Left lung (tissue), 10 donors: Measurements from ENCODE around the gene C14orf132. TPM values are rescaled to one million over a fixed set of nuclear protein-coding genes. Genes with fewer than 3 reads are reported as not detected.

Experiments
- ATAC-seq: fragments of 200-7000 bp; cut with Tn5 transposase; one replicate; pipeline ENCODE4 v1.9.1; 2020; ENCODE audit warnings: moderate library complexity
- DNase-seq, 4 donors: peaks; one replicate each; pipeline ENCODE4 v3.0.0-alpha.2; 2013 to 2020
- H3K27ac ChIP-seq, 2 donors: fragments of 200-600 bp; sonication (generic) in 1 of 2; one replicate each; pipeline versions ENCODE4 v1.5.0 to v1.8.0; 2020 to 2021
- H3K27me3 ChIP-seq, 2 donors: fragments of 200-600 bp; sonication (generic) in 1 of 2; one replicate each; pipeline versions ENCODE4 v1.5.0 to v1.8.0; 2020 to 2021
- H3K36me3 ChIP-seq, 2 donors: fragments of 200-600 bp; sonication (generic) in 1 of 2; one replicate each; pipeline versions ENCODE4 v1.5.0 to v1.8.0; 2020 to 2021
- H3K4me1 ChIP-seq, 2 donors: fragments of 200-600 bp; one replicate each; pipeline ENCODE4 v1.8.0; 2021
- H3K4me3 ChIP-seq, 2 donors: fragments of 200-600 bp; sonication (generic) in 1 of 2; one replicate each; pipeline versions ENCODE4 v1.5.0 to v1.8.0; 2020 to 2021; ENCODE audit warnings: mild to moderate bottlenecking in 1 of 2
- H3K9me3 ChIP-seq, 2 donors: fragments of 200-600 bp; sonication (generic) in 1 of 2; one replicate each; pipeline versions ENCODE4 v1.5.0 to v1.8.0; 2020 to 2021
- intact Hi-C, 2 donors: fragments of 100-400 bp; cut with DNase I; formaldehyde crosslinking; loops; one replicate each; pipeline versions ENCODE4 v1.11.2 to v1.14.2; 2022
- polyA plus RNA-seq, 6 donors: library from polyadenylated mRNA; unstranded; fragments of 120-200 nt; gene quantifications; one replicate each; pipeline ENCODE4 v1.2.1, GENCODE V29; 2013; ENCODE audit not compliant: insufficient read length in 6 of 6
- total RNA-seq, 2 donors: library from RNA; stranded (reverse); fragmentation: NEBNext Ultra II Directional; extraction: Animal tissue kit (Norgen Biotek cat#: 25700); gene quantifications; one replicate each; pipeline ENCODE4 v1.2.1, GENCODE V29; 2021
- TF ChIP-seq, protein P1 (sequence below), 2 donors: fragments of 200-600 bp; sonication (generic) in 1 of 2; IDR thresholded peaks; one replicate each; pipeline versions ENCODE4 v1.5.0 to v1.8.0; 2021; ENCODE audit warnings: antibody characterized with exemption in 2 of 2
- donor health status: DM: no; HTN: yes; CAD: no.
- donor health status: DM: no; HTN: no; CAD: no.

Gene C14orf132
- total and polyA plus RNA-seq, 8 donors: 23.2 to 87.8 (median 34.0) TPM

DNA sequence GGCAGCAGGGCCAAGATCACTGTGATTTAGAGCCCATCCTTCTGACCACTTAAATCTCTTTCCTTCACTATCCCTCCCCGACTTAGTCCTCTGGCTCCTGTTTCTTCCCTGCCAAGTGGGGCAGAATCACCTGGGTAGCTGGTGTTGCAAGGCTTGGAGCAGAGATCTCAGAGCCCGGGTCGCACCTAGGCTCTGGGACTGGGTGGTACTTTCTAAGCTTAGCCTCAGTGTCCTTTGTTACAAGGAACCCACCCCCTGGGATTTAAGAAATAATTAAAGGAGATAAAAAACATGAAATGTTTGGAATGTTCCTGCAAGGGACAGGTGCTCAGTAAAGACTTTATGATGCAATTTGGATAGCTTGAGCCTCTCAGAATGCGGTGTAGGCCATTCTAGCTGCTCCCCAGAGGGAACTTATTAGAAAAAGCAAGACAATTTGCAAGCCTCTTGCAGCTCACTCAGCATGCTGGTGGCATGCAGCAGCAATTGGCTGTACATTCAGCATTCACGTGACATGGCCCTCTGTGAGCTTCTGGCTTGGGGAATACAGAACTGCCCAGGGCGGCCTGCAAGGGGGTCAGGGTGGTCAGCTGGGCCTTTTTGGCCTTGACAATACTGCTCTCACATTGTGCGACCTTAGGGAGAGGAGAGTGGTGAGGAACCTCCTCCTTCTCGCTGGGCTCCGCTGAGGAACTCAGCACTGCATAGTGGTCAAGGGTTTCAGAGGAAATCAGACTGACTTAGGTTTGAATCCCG is 16.8 kb downstream of the C14orf132 start:
- H3K4me1 ChIP-seq: no peaks in the 10 kb centered on the region
- ATAC-seq (no peak), DNase-seq (no peak)
- TF ChIP-seq, protein P1, sequence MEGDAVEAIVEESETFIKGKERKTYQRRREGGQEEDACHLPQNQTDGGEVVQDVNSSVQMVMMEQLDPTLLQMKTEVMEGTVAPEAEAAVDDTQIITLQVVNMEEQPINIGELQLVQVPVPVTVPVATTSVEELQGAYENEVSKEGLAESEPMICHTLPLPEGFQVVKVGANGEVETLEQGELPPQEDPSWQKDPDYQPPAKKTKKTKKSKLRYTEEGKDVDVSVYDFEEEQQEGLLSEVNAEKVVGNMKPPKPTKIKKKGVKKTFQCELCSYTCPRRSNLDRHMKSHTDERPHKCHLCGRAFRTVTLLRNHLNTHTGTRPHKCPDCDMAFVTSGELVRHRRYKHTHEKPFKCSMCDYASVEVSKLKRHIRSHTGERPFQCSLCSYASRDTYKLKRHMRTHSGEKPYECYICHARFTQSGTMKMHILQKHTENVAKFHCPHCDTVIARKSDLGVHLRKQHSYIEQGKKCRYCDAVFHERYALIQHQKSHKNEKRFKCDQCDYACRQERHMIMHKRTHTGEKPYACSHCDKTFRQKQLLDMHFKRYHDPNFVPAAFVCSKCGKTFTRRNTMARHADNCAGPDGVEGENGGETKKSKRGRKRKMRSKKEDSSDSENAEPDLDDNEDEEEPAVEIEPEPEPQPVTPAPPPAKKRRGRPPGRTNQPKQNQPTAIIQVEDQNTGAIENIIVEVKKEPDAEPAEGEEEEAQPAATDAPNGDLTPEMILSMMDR (IDR thresholded peaks at IDR 0.05): no peak
- no peak overlapping the region for H3K4me3 ChIP-seq
- no peaks in the 10 kb centered on the region for H3K27me3 ChIP-seq
- H3K9me3 ChIP-seq: no peaks in the 10 kb centered on the region
- H3K27ac ChIP-seq: no peak overlapping the region
- H3K36me3 ChIP-seq: no peaks in the 10 kb centered on the region
- intact Hi-C loops: no loop called here

GRCh38 chr14:96056509-96057422 is 17.6 kb downstream of the C14orf132 start:
- H3K27ac ChIP-seq: no peak overlapping the region
- H3K4me1 ChIP-seq: no peaks in the 10 kb centered on the region
- no peak overlapping the region for H3K4me3 ChIP-seq
- H3K36me3 ChIP-seq: no peaks in the 10 kb centered on the region
- intact Hi-C loops: no loop called here
- H3K9me3 ChIP-seq: no peaks in the 10 kb centered on the region
- ATAC-seq: no peak
- no peaks in the 10 kb centered on the region for H3K27me3 ChIP-seq
- DNase-seq: no peak
- TF ChIP-seq, protein P1 (IDR thresholded peaks at IDR 0.05): no peak

DNA sequence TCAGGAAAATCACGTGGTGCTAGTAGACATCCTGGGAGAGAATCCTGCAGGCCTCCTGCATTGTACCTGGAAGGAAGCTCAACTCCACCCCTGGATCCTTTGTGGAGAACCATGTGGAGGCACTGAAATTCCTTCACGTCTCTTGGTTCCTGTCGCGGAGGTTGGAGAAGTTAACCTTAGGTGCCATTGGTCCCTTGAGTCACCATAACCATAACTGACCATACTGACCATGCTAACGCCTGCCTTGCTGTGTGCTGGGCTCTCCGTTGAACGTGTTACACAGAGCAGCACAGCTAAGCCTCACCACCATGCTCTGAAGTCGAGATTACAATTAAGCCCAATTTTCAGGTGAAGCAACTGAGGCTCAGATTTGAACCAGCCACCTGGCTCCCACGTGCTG is 18.6 kb downstream of the C14orf132 start:
- intact Hi-C loops: no loop called here
- TF ChIP-seq, protein P1 (IDR thresholded peaks at IDR 0.05): no peak
- H3K4me1 ChIP-seq: no peaks in the 10 kb centered on the region
- no peaks in the 10 kb centered on the region for H3K36me3 ChIP-seq
- no peaks in the 10 kb centered on the region for H3K27me3 ChIP-seq
- no peak for DNase-seq
- H3K27ac ChIP-seq: no peak overlapping the region
- H3K9me3 ChIP-seq: no peaks in the 10 kb centered on the region
- no peak for ATAC-seq
- H3K4me3 ChIP-seq: no peak overlapping the region

DNA sequence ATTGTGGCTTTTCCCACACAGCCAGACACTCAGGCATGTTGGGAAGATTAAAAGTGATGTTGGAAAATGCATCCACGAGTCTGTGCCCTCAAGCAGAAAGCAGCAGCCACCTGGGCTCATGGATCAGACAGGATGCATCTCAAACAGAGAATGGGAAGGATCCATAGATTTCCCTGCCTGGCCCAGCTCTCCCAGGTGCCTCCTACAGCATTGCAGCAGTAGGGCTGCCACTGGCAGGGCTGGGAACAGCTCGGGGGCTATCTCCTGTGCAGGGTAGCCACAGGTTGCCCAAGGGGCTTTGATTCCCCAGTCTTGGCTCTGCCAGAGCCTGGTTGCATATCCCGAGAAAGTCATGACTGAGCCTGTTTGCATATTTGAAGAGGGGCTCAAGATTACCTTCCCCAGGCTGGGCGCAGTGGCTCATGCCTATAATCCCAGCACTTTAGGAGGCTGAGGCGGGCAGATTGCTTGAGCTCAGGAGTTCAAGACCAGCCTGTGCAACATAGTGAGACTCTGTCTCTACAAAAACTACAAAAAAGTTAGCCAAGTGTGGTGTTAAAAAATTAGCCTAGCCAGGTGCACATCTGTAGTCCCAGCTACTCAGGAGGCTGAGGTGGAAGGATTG is 19.5 kb downstream of the C14orf132 start:
- H3K4me1 ChIP-seq: no peaks in the 10 kb centered on the region
- no peaks in the 10 kb centered on the region for H3K36me3 ChIP-seq
- intact Hi-C loops: no loop called here
- no peak overlapping the region for H3K27ac ChIP-seq
- H3K27me3 ChIP-seq: no peaks in the 10 kb centered on the region
- H3K9me3 ChIP-seq: no peaks in the 10 kb centered on the region
- no peak for ATAC-seq
- H3K4me3 ChIP-seq: no peak overlapping the region
- TF ChIP-seq, protein P1 (IDR thresholded peaks at IDR 0.05): no peak
- DNase-seq: no peak
